Measurements from ENCODE around the gene YARS1. TPM values are rescaled to one million over a fixed set of nuclear protein-coding genes. Genes with fewer than 3 reads are reported as not detected.

The YARS1 gene
- total and polyA plus RNA-seq, 2 of the 13 experiments (the other 11 are each of a cell fraction or from before 2014, with no cell fraction given) = 50.1 to 113 TPM

DNA sequence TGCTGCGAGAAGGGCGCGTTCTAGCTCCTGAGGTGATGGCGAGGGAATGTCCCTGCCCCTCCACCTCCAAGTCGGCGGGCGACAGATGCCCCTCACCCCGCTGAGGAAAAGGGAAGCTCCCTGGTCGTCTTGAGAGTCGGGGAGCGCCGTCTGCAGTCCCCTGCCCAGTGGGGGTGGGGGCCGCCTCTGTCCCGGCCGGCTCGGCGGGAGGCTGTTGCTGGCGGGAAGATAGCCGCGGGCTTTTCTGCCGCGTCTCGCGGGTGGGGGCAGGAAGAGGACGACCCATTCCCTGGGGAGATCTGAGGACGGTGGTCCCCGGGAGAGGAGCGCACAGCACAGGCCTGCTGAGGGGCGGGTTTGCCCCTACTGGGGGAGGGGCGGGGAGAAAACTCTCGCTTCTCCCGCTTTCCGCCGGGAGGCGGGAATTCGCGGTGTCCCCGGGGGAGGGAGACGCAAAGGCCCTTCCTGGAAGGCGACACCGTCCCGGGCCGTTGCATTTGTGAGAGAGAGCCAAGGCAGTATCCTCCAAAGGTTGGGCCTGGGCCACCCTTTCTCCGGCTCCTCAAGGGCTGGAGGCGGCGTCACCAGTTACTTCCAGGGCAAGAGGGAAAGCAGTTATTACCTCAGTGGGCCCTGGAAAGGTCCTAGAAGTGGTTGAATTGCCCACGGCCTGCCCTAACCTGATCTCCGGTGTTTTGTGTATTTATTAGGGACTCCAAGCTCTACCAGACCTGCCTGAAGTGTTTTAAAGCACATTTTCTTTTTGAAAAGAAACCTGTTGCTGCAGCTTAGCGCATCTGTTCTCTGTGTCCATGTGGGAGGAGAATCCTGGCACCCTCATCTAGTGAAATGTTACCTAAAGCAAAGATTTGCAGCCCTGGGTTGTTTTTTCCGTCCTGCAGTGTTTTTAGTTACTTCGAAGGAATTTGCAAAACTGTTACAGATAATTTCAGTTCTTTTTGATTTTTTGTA lies 943 bp upstream of the YARS1 start (continued):
- TF ChIP-seq, protein P1, sequence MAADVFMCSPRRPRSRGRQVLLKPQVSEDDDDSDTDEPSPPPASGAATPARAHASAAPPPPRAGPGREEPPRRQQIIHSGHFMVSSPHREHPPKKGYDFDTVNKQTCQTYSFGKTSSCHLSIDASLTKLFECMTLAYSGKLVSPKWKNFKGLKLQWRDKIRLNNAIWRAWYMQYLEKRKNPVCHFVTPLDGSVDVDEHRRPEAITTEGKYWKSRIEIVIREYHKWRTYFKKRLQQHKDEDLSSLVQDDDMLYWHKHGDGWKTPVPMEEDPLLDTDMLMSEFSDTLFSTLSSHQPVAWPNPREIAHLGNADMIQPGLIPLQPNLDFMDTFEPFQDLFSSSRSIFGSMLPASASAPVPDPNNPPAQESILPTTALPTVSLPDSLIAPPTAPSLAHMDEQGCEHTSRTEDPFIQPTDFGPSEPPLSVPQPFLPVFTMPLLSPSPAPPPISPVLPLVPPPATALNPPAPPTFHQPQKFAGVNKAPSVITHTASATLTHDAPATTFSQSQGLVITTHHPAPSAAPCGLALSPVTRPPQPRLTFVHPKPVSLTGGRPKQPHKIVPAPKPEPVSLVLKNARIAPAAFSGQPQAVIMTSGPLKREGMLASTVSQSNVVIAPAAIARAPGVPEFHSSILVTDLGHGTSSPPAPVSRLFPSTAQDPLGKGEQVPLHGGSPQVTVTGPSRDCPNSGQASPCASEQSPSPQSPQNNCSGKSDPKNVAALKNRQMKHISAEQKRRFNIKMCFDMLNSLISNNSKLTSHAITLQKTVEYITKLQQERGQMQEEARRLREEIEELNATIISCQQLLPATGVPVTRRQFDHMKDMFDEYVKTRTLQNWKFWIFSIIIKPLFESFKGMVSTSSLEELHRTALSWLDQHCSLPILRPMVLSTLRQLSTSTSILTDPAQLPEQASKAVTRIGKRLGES (CRISPR knock-in tag; IDR thresholded peaks at IDR 0.05; ENCODE audit: borderline replicate concordance) = no peak
- no peak for TF ChIP-seq NR2F6 (IDR thresholded peaks at IDR 0.05)
- TF ChIP-seq NR2F6 (CRISPR knock-in tag; IDR thresholded peaks at IDR 0.05) = no peak
- TF ChIP-seq, protein P2, sequence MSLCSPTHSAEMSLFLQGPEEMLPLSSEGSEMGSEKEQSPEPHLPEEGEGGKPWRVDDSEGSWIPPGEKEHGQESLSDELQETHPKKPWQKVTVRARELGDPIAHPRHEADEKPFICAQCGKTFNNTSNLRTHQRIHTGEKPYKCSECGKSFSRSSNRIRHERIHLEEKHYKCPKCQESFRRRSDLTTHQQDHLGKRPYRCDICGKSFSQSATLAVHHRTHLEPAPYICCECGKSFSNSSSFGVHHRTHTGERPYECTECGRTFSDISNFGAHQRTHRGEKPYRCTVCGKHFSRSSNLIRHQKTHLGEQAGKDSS (CRISPR knock-in tag; IDR thresholded peaks at IDR 0.05; ENCODE audit: borderline replicate concordance, low read depth) = no peak; the same call in 1 of the 2 replicates
- peak; percentile 35 for TF ChIP-seq ASH2L (IDR thresholded peaks at IDR 0.05; ENCODE audit: insufficient read length, low read depth, low read length)
- TF ChIP-seq ZNF674 (CRISPR knock-in tag; IDR thresholded peaks at IDR 0.05; ENCODE audit: low read depth) = no peak
- TF ChIP-seq ATF7-NPFF (CRISPR knock-in tag; IDR thresholded peaks at IDR 0.05; ENCODE audit: low read depth) = no peak
- TF ChIP-seq, protein P3, sequence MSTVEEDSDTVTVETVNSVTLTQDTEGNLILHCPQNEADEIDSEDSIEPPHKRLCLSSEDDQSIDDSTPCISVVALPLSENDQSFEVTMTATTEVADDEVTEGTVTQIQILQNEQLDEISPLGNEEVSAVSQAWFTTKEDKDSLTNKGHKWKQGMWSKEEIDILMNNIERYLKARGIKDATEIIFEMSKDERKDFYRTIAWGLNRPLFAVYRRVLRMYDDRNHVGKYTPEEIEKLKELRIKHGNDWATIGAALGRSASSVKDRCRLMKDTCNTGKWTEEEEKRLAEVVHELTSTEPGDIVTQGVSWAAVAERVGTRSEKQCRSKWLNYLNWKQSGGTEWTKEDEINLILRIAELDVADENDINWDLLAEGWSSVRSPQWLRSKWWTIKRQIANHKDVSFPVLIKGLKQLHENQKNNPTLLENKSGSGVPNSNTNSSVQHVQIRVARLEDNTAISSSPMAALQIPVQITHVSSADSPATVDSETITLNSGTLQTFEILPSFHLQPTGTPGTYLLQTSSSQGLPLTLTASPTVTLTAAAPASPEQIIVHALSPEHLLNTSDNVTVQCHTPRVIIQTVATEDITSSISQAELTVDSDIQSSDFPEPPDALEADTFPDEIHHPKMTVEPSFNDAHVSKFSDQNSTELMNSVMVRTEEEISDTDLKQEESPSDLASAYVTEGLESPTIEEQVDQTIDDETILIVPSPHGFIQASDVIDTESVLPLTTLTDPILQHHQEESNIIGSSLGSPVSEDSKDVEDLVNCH (CRISPR knock-in tag; IDR thresholded peaks at IDR 0.05) = no peak
- TF ChIP-seq XRCC5 (optimal IDR thresholded peaks at IDR 0.05; ENCODE audit: low read length) = no peak
- TF ChIP-seq, protein P4, sequence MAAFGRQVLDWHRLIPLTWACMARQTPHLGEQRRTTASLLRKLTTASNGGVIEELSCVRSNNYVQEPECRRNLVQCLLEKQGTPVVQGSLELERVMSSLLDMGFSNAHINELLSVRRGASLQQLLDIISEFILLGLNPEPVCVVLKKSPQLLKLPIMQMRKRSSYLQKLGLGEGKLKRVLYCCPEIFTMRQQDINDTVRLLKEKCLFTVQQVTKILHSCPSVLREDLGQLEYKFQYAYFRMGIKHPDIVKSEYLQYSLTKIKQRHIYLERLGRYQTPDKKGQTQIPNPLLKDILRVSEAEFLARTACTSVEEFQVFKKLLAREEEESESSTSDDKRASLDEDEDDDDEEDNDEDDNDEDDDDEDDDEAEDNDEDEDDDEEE (CRISPR knock-in tag; IDR thresholded peaks at IDR 0.05) = 0 out of 2 replicates have a peak, but pooled peaks have one; percentile 15
- TF ChIP-seq ZNF660 (CRISPR knock-in tag; IDR thresholded peaks at IDR 0.05; ENCODE audit: borderline replicate concordance, low read depth) = no peak
- peak; percentile 45 for TF ChIP-seq RBFOX2 (IDR thresholded peaks at IDR 0.05; ENCODE audit: low read depth, low read length)
- no peak for TF ChIP-seq ZEB1 (IDR thresholded peaks at IDR 0.05; ENCODE audit: insufficient replicate concordance, low read depth)
- no peak for TF ChIP-seq ZNF446 (CRISPR knock-in tag; IDR thresholded peaks at IDR 0.05)
- TF ChIP-seq ETV6 (CRISPR knock-in tag; conservative IDR thresholded peaks at IDR 0.05) = no peak
- TF ChIP-seq DR1 (CRISPR knock-in tag; IDR thresholded peaks at IDR 0.05) = no peak
- no peak; the same call in 1 of the 2 replicates for TF ChIP-seq ZZZ3 (CRISPR knock-in tag; IDR thresholded peaks at IDR 0.05; ENCODE audit: borderline replicate concordance)
- TF ChIP-seq, protein P5, sequence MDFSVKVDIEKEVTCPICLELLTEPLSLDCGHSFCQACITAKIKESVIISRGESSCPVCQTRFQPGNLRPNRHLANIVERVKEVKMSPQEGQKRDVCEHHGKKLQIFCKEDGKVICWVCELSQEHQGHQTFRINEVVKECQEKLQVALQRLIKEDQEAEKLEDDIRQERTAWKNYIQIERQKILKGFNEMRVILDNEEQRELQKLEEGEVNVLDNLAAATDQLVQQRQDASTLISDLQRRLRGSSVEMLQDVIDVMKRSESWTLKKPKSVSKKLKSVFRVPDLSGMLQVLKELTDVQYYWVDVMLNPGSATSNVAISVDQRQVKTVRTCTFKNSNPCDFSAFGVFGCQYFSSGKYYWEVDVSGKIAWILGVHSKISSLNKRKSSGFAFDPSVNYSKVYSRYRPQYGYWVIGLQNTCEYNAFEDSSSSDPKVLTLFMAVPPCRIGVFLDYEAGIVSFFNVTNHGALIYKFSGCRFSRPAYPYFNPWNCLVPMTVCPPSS (IDR thresholded peaks at IDR 0.05) = no peak
- no peak for TF ChIP-seq HNF4A (CRISPR knock-in tag; IDR thresholded peaks at IDR 0.05)

All from HepG2 (cell line).